ACHN (cell line): ENCODE results near the gene SPATA6.
"Not testable (repeated sequence)": the region's sequence is repeated elsewhere in the genome, so short reads cannot be mapped to it uniquely, and the experiment has no call there.

ENCODE experiments used
- DNase-seq: peaks from one replicate; pipeline ENCODE4 v3.0.0-alpha.2; 2015
- in situ Hi-C: cut with HindIII; loops from 2 replicates; pipeline ENCODE4 v1.10.0; 2017; ENCODE audit warnings: low sequenced_read_pairs, low pct_ligation_motif_present, low pct_unique_long_range_greater_than_20kb

SPATA6 gene

DNA sequence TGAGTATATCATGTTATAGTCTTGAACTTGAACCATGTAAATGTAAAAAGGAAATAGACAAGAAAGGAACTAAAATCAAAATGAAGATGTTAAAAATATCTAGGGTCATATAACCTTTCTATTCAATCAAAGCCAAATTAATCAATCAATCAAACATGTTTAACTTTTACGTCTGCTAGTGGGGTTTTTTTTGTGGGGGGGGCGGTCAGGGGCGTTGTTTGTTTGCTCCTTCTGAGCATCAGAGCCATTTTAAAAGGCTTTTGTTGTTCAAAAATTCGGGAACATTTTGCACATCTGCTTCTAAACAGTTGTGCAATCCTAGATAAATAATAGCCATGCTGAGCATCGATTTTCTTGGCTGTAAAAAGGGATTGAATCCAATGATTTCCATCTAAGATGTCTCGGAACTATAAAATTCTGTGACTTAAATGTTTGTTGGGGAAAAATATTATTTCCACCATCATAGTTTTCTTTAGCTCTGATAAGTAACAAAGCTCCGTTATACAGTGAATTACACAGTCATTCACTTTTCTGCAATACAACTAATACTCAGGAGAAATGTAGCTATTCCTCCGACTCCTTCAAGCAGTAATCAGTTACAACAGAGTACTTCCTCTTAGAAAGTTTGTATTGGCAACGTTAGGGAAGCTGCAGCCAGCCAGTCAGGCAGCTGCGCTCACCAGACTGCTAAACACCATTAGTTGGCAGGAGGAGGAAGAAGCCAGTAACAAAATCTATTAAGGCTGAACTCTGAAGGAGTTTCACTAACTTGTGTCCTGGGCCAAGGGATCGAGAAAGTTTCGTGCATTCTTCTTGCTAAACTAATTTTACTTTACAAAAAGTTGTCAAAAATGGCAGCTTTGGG is 2.2 kb downstream of the SPATA6 start:
- peak; percentile 67 for DNase-seq
- in situ Hi-C loops, result no loop called here

DNA sequence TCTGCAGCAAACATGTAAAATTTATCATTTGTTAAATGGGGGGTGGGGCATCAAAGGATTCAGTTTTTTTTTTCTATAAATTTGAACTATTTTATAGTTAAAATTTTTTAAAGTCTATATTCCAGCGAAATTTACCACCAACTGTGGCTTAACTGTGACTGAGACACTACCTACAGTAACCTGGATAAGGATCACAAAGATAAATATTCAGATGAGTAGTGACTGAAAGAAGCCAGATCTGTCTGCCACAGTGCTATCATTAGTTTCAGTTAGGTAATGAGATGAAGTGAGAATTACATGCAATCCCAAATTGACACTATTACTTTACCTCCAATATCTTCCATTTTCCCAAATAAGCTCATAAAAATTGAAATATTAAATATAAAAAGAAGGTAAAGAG is 5.4 kb downstream of the SPATA6 start:
- in situ Hi-C loops, result no loop called here
- no peak for DNase-seq

DNA sequence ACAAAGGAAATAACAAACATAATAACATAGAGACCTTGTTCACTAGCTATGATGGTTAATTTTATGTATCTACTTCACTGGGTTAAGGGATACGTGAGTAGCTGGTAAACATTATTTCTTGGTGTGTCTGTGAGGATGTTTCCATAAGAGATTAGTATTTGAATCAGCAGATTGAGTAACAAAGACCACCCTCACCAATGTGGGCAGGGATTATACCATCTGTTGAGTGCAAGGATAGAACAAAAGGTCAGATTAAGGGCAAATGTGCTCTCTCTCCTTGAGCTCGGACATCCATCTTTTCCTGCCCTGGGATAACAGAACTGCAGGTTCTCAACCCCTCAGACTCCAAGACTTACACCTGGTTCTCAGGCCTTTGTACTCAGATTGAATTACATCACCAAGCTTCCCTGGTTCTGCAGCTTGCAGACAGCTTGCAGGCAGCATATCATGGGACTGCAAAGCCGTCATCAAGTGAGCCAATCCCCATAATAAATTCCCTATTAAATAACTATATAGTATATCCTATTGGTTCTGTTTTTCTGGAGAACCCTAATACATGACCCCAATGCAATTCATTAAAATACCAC is 9.2 kb downstream of the SPATA6 start:
- DNase-seq, result no peak
- in situ Hi-C loops, result no loop called here

DNA sequence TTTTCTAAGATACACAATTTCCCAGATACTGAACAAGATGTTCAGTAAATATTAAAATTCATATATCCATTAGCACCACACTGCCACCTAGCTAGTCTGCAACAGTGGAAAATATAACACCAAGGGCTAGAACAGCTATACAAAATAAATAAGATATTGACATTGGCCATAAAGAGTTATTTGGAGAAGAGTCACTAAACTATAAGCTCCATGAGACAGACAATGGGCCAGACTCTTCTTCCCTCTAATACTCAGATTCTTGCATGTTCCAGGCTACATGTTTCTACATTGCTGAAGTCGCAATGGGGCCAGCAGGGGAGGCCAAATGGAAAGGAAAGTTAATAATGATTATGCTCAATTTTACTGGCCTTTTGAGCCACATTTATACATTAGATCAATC is 21.5 kb downstream of the SPATA6 start:
- in situ Hi-C loops, result no loop called here
- no peak for DNase-seq

DNA sequence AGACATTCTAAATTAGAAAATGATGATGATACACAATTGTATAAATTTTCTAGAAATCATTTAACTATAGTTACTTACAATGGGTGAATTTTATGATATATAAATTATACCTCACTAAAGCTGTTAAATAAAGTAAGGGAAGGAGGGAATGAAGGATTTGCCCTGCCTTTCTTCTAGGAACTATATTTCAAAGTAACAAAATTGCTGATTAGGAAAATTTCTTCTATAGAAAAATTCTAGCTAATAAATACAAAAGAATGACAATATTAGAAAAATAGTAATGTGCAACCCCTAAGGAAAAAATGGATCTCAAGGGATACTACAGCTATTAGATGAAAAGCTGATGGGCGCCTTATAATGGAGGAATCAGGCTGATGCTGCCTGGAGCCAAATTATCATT is 23.1 kb downstream of the SPATA6 start:
- in situ Hi-C loops, result no loop called here

DNA sequence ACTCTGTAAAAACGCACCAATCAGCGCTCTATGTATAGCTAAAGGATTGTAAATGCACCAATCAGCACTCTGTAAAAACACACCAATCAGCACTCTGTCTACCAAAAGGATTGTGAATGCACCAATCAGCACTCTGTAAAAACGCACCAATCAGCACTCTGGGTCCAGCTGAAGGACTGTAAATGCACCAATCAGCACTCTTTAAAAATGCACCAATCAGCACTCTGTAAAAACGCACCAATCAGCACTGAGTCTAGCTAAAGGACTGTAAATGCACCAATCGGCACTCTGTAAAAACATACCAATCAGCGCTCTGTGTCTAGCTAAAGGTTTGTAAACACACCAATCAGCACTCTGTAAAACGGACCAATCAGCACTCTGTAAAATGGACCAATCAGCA is 27.8 kb downstream of the SPATA6 start:
- in situ Hi-C loops, DNase-seq: not testable (repeated sequence)

More for the DNA sequence above, 23.1 kb downstream of the SPATA6 start:
- DNase-seq, result no peak

DNA sequence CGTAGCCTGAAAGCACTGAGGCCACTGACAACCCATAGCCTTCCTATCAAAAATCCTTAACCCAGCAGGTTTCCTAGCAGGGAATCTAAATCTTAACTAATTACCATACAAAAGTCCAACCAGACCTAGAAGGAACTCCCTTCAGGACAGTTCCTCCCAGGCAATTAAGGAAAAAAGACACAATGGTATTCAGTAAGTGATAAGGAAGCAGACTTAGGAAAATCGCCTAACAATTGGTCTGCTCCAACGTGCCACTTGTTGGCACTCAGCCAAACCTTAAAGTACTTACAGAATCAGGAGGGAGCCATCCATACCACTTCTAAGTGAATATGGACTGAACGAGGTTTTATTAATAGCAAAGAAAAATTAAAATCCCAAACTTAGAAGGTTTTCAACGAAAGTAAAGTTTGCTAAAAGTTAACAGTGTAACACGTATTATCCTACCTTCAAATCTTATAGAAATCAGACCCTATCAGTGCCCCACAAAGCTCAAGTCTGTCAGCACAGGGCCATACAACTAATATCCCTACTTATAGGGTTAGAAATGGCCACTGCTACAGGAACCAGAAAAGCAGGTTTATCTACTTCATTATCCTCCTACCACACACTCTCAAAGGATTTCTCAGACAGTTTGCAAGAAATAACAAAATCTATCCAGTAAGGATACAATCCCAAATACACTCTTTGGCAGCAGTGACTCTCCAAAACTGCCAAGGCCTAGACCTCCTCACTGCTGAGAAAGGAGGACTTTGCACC is 29.0 kb downstream of the SPATA6 start:
- in situ Hi-C loops, result no loop called here
- DNase-seq, result no peak

DNA sequence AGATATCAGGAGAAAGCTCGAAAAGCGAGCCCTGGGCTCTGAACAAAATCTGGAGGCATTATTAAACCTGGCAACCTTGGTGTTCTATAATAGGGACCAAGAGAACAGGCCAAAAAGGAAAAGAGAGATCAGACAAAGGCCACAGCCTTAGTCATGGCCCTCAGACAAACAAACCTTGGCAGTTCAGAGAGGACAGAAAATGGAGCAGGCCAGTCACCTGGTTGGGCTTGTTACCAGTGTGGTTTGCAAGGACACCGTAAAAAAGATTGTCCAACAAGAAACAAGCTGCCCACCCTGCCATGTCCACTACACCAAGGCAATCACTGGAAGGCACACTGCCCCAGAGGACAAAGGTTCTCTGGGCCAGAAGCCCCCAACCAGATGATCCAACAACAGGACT is 31.2 kb downstream of the SPATA6 start:
- in situ Hi-C loops, DNase-seq: not testable (repeated sequence)

DNA sequence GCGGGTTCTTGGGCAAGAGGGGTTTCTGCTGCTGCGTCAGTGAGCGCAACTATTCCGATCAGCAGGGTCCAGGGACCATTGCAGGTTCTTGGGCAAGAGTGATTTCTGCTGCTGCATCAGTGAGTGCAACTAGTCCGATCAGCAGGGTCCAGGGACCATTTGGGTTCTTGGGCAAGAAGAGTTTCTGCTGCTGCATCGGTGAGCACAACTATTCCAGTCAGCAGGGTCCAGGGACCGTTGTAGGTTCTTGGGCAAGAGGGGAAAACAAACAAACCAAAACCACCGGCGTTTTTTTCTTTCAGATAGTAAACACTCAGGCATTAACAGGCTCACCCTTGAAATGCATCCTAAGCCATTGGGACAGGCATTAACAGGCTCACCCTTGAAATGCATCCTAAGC is 32.6 kb downstream of the SPATA6 start:
- DNase-seq, result no peak
- in situ Hi-C loops, result no loop called here

DNA sequence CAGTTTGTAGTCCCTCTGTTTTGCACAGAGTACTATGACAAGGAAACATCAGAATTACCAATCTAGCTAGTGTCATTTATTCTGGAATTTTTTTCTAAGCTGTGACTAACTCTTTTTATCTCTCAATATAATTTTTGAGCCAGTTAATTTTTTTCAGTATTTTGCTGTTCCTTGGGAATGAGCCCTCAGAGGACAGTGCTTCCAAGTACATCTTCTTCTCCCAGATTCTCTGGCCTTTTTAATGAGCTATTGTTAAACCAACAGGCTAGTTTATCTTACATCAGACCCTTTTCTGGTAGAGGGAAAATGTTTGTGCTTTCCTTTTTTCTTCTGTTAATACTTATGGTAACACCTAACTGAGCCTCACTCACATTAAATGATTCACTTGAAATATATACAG is 34.6 kb downstream of the SPATA6 start:
- DNase-seq, in situ Hi-C loops: not testable (repeated sequence)

DNA sequence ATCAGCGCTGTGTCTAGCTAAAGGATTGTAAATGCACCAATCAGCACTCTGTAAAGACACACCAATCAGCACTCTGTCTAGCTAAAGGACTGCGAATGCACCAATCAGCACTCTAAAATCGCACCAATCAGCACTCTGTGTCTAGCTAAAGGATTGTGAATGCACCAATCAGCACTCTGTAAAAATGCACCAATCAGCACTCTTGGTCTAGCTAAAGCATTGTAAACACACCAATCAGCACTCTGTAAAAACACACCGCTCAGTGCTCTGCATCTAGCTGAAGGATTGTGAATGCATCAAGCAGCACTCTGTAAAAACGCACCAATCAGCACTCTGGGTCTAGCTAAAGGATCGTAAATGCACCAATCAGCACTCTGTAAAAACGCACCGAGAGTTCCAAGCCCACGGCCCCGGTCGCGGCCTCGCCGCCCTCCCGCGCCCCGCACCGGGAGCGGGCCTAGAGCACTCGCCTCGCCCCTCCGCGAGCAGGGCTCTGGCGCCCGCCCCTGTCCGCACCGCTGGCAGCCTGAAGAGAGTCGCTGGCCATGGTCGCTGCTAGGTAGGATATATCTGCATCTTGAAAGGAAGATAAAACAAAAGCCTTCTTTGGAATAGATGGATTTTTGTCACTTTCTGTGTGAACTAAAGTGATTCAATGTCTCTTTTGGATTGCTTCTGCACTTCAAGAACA is 36.5 kb downstream of the SPATA6 start:
- in situ Hi-C loops, DNase-seq: not testable (repeated sequence)

DNA sequence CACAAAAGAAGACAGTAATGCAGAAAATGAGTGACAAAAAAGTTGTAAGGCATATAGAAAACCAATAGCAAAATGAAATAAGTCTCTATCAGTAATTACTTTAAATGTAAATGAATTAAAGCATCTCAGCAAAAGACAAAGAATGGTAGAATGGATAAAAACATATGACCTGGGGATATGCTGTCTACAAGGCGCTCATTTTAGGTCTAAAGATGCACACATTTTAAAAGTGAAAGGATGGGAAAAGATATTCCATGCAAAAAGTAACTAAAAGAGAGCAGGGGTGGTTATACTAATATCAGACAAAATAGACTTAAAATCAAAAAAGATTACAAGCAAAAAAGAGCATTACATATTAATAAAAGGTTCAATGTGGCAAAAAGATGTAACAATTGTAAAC is 41.2 kb downstream of the SPATA6 start:
- DNase-seq, result no peak
- in situ Hi-C loops, result no loop called here

DNA sequence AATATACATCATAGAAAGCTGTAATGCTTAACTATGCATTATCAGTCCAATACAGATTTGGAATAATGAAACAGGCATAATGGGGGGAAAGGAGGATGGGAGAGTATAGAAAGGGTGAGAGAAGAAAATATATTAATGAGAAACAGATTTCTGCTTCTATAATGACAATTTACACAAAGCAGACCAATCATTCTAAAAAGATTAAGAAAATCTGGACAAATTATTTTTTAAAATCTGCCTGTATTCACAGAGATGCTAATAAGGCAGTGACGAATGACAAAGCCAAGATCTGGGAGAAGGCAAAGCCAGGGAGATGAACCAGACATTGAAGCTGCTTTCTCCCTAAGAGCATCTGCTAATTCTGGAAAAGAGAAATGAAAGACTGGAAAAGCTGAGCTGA is 50.0 kb downstream of the SPATA6 start:
- DNase-seq, result no peak

DNA sequence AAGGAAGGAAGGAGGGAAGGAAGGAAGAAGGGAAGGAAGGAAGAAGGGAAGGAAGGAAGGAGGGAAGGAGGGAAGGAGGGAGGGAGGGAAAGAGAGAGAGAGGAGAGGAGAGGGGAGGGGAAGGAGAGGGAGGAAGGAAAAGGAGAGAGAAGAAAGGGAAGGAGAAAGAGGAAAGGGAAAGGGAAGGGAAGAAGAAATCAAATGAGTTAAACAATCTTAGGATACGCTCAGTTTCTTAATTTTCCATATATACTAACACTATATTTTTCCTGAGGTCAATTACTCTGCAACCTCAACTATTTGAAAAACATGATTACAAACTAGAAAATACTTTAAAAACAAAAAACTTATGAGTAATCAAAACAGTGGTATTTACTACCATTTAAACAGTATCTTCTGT is 53.3 kb downstream of the SPATA6 start:
- no peak for DNase-seq

More for the DNA sequence above, 50.0 kb downstream of the SPATA6 start:
- in situ Hi-C loops, result no loop called here

DNA sequence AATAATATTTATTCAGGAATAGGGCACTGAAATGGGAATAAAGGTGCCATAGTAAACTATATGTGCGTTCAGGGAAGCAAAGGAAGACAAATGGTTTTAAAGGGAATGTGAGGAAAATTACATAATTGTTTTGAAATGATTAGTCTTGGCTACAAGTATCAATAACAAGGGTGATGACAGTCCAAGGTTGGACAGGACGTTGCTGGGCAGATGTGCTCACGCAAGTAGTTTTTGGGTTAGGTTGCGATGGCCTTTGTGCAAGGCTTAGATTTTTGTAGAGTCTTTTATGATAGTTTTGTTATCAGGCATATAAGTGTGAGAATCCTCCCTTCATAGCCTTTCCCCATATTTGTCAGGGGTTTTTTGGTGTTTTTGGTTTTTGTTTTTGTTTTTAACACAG is 57.0 kb downstream of the SPATA6 start:
- in situ Hi-C loops, result no loop called here

More for the DNA sequence above, 53.3 kb downstream of the SPATA6 start:
- in situ Hi-C loops, result no loop called here

DNA sequence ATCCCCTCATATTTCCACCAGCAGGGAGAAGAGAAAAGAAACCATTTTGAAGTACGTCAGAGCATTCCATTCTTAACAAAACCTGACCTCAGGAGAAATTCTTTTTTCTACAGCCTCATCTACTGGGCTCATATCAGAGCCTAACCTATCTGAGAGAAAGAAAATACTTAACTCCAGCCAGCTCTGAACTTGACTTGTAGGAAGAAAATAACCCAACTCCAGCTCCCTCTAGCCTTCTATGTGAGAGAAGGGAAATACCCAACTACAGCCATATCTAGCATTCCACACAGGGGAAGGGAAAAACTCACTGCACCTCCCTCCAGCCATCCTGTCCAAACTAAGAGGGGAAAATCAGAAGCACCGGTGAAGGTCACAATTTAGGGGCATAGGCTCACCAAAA is 57.7 kb downstream of the SPATA6 start:
- DNase-seq, result no peak
- in situ Hi-C loops, result no loop called here

More for the DNA sequence above, 57.0 kb downstream of the SPATA6 start:
- DNase-seq, result no peak

DNA sequence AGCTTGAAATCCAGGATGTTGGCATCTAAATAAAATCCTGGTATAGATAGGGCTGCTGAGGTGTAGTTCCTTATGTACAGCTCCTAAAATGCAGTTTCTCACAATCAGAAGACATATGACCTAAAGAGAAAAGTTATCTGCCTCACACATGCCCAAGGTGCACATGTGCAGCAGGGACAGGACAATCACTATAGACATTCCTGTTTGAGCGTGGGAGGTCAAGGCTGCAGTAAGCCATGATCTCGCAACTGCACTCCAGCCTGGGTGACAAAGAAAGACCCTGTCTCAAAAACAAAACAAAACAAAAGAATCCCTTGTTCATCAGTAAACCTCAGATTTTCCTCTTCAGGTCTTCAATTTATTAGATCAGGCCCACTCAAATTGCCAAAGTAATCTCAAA is 66.1 kb downstream of the SPATA6 start:
- in situ Hi-C loops, result no loop called here
- no peak for DNase-seq

DNA sequence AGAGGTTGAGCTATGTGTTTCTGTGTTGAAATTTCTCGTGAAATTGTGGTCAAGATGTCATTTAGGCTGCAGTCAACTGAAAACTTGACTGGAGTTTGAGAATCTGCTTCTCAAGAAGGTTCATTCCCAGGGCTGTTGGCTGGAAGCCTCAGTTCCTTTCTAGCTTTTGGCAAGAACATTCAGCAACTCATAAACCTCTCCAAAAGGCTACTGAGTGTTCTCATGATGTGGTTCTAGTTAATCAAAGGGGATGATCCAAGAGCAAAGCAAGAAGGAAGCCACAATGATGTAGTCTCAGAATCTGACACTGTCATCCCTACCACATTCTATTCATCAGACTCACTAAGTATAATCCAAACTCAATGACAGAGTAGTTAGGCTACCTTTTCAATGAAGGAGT is 66.6 kb downstream of the SPATA6 start:
- in situ Hi-C loops, result no loop called here
- DNase-seq, result no peak

DNA sequence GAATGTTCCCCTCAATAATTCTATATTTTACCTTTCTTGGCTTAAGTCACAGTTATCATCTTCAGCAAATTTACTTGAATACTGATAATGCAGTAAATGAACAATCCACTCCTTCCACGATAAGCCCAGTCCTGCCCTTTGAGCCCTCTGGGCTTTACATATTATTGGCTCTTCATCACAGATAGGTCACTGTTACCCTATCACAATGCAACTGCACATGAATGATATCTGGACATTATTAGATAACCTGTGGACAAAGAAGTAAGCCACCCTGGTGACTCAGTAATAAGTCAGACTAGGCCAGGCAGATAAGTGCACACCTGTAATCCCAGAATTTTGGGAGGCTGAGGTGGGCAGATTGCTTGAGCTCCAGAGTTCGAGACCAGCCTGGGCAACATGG is 69.4 kb downstream of the SPATA6 start:
- in situ Hi-C loops, result no loop called here
- DNase-seq, result no peak
